GM23338 (cell line): ENCODE results near the gene GRK7. TPM values are rescaled to one million over a fixed set of nuclear protein-coding genes. Genes with fewer than 3 reads are reported as not detected.

ENCODE experiments used
- ATAC-seq: fragments of 200-7000 bp; cut with Tn5 transposase; 3 replicates; pipeline ENCODE4 v1.9.1; 2020
- DNase-seq: peaks from one replicate; pipeline ENCODE4 v3.0.0-alpha.2; 2015; ENCODE audit warnings: low spot score
- H2AFZ ChIP-seq: fragments of 200-600 bp; sonication (generic); 2 replicates; pipeline ENCODE4 v1.8.0; 2016; ENCODE audit warnings: antibody characterized with exemption, mild to moderate bottlenecking, moderate library complexity
- H3F3A ChIP-seq: fragments of 200-600 bp; sonication (generic); replicated peaks from 2 replicates; pipeline ENCODE4 v1.8.0; 2017; ENCODE audit warnings: antibody characterized with exemption, mixed run types, low read depth
- H3K27ac ChIP-seq: fragments of 200-600 bp; sonication (generic); 2 replicates; pipeline ENCODE4 v1.6.1; 2016; ENCODE audit warnings: low read depth
- H3K27me3 ChIP-seq: fragments of 200-600 bp; sonication (generic); 2 replicates; pipeline ENCODE4 v1.8.0; 2016; ENCODE audit warnings: mild to moderate bottlenecking, mixed run types, moderate library complexity; ENCODE audit not compliant: insufficient read depth
- H3K36me3 ChIP-seq: fragments of 200-600 bp; sonication (generic); 2 replicates; pipeline ENCODE4 v1.8.0; 2016; ENCODE audit warnings: mild to moderate bottlenecking; ENCODE audit not compliant: insufficient read depth
- H3K4me1 ChIP-seq: fragments of 200-600 bp; sonication (generic); 2 replicates; pipeline ENCODE4 v1.8.0; 2016; ENCODE audit warnings: mild to moderate bottlenecking, moderate library complexity; ENCODE audit not compliant: insufficient read depth
- H3K4me2 ChIP-seq: fragments of 200-600 bp; sonication (generic); 2 replicates; pipeline ENCODE4 v1.7.1; 2017; ENCODE audit warnings: mixed run types
- H3K4me3 ChIP-seq: fragments of 200-600 bp; sonication (generic); 2 replicates; pipeline ENCODE4 v1.6.1; 2016; ENCODE audit warnings: mixed run types
- H3K79me2 ChIP-seq: fragments of 200-600 bp; sonication (generic); replicated peaks from 2 replicates; pipeline ENCODE4 v1.8.0; 2017; ENCODE audit warnings: mild to moderate bottlenecking; ENCODE audit not compliant: insufficient read depth
- H3K9me2 ChIP-seq: fragments of 200-600 bp; sonication (generic); 2 replicates; pipeline ENCODE4 v1.8.0; 2017; ENCODE audit not compliant: insufficient read depth
- H4K20me1 ChIP-seq: fragments of 200-600 bp; sonication (generic); replicated peaks from 2 replicates; pipeline ENCODE4 v1.8.0; 2017; ENCODE audit warnings: mild to moderate bottlenecking; ENCODE audit not compliant: insufficient read depth
- H3K27ac Mint-ChIP-seq: 2 replicates; pipeline ENCODE4 v1.8.0; 2020; ENCODE audit warnings: inconsistent platforms, mild to moderate bottlenecking, moderate library complexity, mixed read lengths
- H3K27me3 Mint-ChIP-seq: 3 replicates; pipeline ENCODE4 v1.8.0; 2022; ENCODE audit warnings: low read depth, mild to moderate bottlenecking, moderate library complexity, mixed read lengths, inconsistent platforms; ENCODE audit not compliant: insufficient read depth, poor library complexity
- H3K36me3 Mint-ChIP-seq: 3 replicates; pipeline ENCODE4 v1.8.0; 2021; ENCODE audit warnings: low read depth, mild to moderate bottlenecking, inconsistent platforms, moderate library complexity, mixed read lengths
- H3K4me1 Mint-ChIP-seq: 3 replicates; pipeline ENCODE4 v1.8.0; 2020; ENCODE audit warnings: mild to moderate bottlenecking, inconsistent platforms, mixed read lengths
- H3K4me3 Mint-ChIP-seq: 3 replicates; pipeline ENCODE4 v1.8.0; 2021; ENCODE audit warnings: moderate library complexity, mild to moderate bottlenecking, inconsistent platforms, mixed read lengths
- H3K9me3 Mint-ChIP-seq: 3 replicates; pipeline ENCODE4 v1.8.0; 2020; ENCODE audit warnings: moderate library complexity, mild to moderate bottlenecking, inconsistent platforms, mixed read lengths
- CREB1 ChIP-seq: fragments of 250-450 bp; sonication (Bioruptor Pico); IDR thresholded peaks from 2 replicates; pipeline ENCODE4 v1.5.0; 2020; ENCODE audit warnings: low read depth, mild to moderate bottlenecking, moderate library complexity
- CTCF ChIP-seq, 2 experiments: fragments of 200-600 bp in 1 of 2; sonication (generic) in 1 of 2; conservative IDR thresholded peaks; 2 replicates each; pipeline versions ENCODE4 v1.5.1 to v1.6.1; 2016 to 2017; ENCODE audit warnings: antibody characterized with exemption in 2 of 2, low read depth in 2 of 2, mild to moderate bottlenecking in 2 of 2, moderate library complexity in 1 of 2
- ETS1 ChIP-seq: IDR thresholded peaks from 2 replicates; pipeline ENCODE4 v1.6.1; 2016; ENCODE audit warnings: antibody characterized with exemption
- EZH2 ChIP-seq: fragments of 200-600 bp; sonication (generic); IDR thresholded peaks from one replicate; pipeline ENCODE4 v1.8.0; 2017; ENCODE audit warnings: antibody characterized with exemption, mild to moderate bottlenecking, low read depth; ENCODE audit not compliant: unreplicated experiment
- NANOG ChIP-seq: IDR thresholded peaks from 2 replicates; pipeline ENCODE4 v1.6.1; 2016; ENCODE audit warnings: antibody characterized with exemption, borderline replicate concordance
- ZNF331 ChIP-seq: fragments of 250-450 bp; sonication (Bioruptor Pico); IDR thresholded peaks from 2 replicates; pipeline ENCODE4 v1.5.0; 2020; ENCODE audit warnings: low read depth, mild to moderate bottlenecking, moderate library complexity
- ZNF462 ChIP-seq: fragments of 250-450 bp; sonication (Bioruptor Pico); IDR thresholded peaks from 2 replicates; pipeline ENCODE4 v1.5.0; 2020; ENCODE audit warnings: mild to moderate bottlenecking, moderate library complexity
- polyA plus RNA-seq: library from polyadenylated mRNA; unstranded; fragments of >200 nt; fragmentation: Nextera tagmentation; extraction: Ambion mirVana; gene quantifications from 2 replicates; pipeline ENCODE4 v1.2.1, GENCODE V29; 2016
- total RNA-seq: library from RNA; depleted of rRNA; stranded (reverse); fragments of >200 nt; shearing (Covaris generic); gene quantifications from 2 replicates; pipeline ENCODE4 v1.2.3, GENCODE V29; 2014

The GRK7 gene
- total and polyA plus RNA-seq, 2 experiments from 2014 or later, result not detected

GRCh38 chr3:141767066-141767465, 3.9 kb downstream of the GRK7 start (continued):
- TF ChIP-seq ZNF462 (no peak), EZH2 (no peak), ZNF331 (CRISPR knock-in tag) (no peak)

GRCh38 chr3:141769221-141769894, 6.2 kb downstream of the GRK7 start:
- no peaks in the 10 kb centered on the region for H3K36me3 ChIP-seq
- peak; percentile 34; the same call in 1 of the 3 replicates for ATAC-seq
- no peak overlapping the region for H3K4me2 ChIP-seq
- TF ChIP-seq ETS1 (no peak), CTCF (conservative IDR thresholded peaks at IDR 0.05; ENCODE audit: low read depth in 2 of 2) (no peak), CREB1 (CRISPR knock-in tag) (no peak), NANOG (no peak)

More at GRCh38 chr3:141769221-141769894, 6.2 kb downstream of the GRK7 start:
- DNase-seq, result no peak
- no peak overlapping the region for H2AFZ ChIP-seq
- no peaks in the 10 kb centered on the region for H3K27me3 ChIP-seq
- H3K27me3 Mint-ChIP-seq, result peaks cover 2% of the 10 kb centered on the region
- H3K27ac Mint-ChIP-seq, result no peak overlapping the region
- H3F3A ChIP-seq, result no peaks in the 10 kb centered on the region
- no peaks in the 10 kb centered on the region for H3K36me3 Mint-ChIP-seq
- H4K20me1 ChIP-seq, result no peaks in the 10 kb centered on the region
- H3K4me1 Mint-ChIP-seq, result no peaks in the 10 kb centered on the region; the same call in 2 of the 3 replicates
- H3K79me2 ChIP-seq, result no peaks in the 10 kb centered on the region
- no peak overlapping the region for H3K27ac ChIP-seq
- no peaks in the 10 kb centered on the region for H3K4me1 ChIP-seq
- H3K4me3 Mint-ChIP-seq, result no peak overlapping the region
- H3K4me3 ChIP-seq, result no peak overlapping the region
- peaks cover 2% of the 10 kb centered on the region; the same call in 1 of the 3 replicates for H3K9me3 Mint-ChIP-seq
- no peaks in the 10 kb centered on the region for H3K9me2 ChIP-seq
